Osteocyte (in vitro differentiated cells): ENCODE data around the gene MPP2. TPM values are rescaled to one million over a fixed set of nuclear protein-coding genes. Genes with fewer than 3 reads are reported as not detected.

Source experiments
- DNase-seq: peaks from one replicate; pipeline ENCODE4 v3.0.0; 2021; ENCODE audit warnings: mixed read lengths; ENCODE audit not compliant: unreplicated experiment; ENCODE audit errors: extremely low spot score
- H3K27ac Mint-ChIP-seq: one replicate; pipeline ENCODE4 v1.8.0; 2021; ENCODE audit warnings: mild to moderate bottlenecking, mixed read lengths; ENCODE audit not compliant: unreplicated experiment
- H3K27me3 Mint-ChIP-seq: one replicate; pipeline ENCODE4 v1.8.0; 2021; ENCODE audit warnings: mixed read lengths; ENCODE audit not compliant: unreplicated experiment
- H3K36me3 Mint-ChIP-seq: one replicate; pipeline ENCODE4 v1.8.0; 2021; ENCODE audit warnings: mixed read lengths; ENCODE audit not compliant: unreplicated experiment
- H3K4me1 Mint-ChIP-seq: one replicate; pipeline ENCODE4 v1.8.0; 2021; ENCODE audit warnings: mixed read lengths; ENCODE audit not compliant: unreplicated experiment
- H3K4me3 Mint-ChIP-seq: one replicate; pipeline ENCODE4 v1.8.0; 2021; ENCODE audit warnings: mild to moderate bottlenecking, moderate library complexity, mixed read lengths; ENCODE audit not compliant: unreplicated experiment
- H3K9me3 Mint-ChIP-seq: one replicate; pipeline ENCODE4 v1.8.0; 2021; ENCODE audit warnings: mixed read lengths; ENCODE audit not compliant: unreplicated experiment
- total RNA-seq: library from RNA; stranded (reverse); gene quantifications from 2 replicates; pipeline ENCODE4 v1.2.1, GENCODE V29; 2021
- TF ChIP-seq, protein P1 (sequence below): fragments of 200-600 bp; sonication (generic); IDR thresholded peaks from 2 replicates; pipeline ENCODE4 v1.5.0; 2021; ENCODE audit warnings: antibody characterized with exemption, mild to moderate bottlenecking, moderate library complexity

MPP2 gene
- total RNA-seq, 1 donor from 2014 or later = 3.5 TPM

- Mint-ChIP-seq H3K9me3 (no peaks in the 10 kb centered on the region), H3K4me3 (no peak overlapping the region), H3K27me3 (peaks cover 4% of the 10 kb centered on the region), H3K27ac (no peak overlapping the region), H3K36me3 (no peaks in the 10 kb centered on the region), H3K4me1 (peaks cover 4% of the 10 kb centered on the region)
- TF ChIP-seq, protein P1, sequence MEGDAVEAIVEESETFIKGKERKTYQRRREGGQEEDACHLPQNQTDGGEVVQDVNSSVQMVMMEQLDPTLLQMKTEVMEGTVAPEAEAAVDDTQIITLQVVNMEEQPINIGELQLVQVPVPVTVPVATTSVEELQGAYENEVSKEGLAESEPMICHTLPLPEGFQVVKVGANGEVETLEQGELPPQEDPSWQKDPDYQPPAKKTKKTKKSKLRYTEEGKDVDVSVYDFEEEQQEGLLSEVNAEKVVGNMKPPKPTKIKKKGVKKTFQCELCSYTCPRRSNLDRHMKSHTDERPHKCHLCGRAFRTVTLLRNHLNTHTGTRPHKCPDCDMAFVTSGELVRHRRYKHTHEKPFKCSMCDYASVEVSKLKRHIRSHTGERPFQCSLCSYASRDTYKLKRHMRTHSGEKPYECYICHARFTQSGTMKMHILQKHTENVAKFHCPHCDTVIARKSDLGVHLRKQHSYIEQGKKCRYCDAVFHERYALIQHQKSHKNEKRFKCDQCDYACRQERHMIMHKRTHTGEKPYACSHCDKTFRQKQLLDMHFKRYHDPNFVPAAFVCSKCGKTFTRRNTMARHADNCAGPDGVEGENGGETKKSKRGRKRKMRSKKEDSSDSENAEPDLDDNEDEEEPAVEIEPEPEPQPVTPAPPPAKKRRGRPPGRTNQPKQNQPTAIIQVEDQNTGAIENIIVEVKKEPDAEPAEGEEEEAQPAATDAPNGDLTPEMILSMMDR = no peak
- no peak for DNase-seq
Measured at GRCh38 chr17:43881181-43881580, 26.2 kb downstream of the MPP2 start.

DNA sequence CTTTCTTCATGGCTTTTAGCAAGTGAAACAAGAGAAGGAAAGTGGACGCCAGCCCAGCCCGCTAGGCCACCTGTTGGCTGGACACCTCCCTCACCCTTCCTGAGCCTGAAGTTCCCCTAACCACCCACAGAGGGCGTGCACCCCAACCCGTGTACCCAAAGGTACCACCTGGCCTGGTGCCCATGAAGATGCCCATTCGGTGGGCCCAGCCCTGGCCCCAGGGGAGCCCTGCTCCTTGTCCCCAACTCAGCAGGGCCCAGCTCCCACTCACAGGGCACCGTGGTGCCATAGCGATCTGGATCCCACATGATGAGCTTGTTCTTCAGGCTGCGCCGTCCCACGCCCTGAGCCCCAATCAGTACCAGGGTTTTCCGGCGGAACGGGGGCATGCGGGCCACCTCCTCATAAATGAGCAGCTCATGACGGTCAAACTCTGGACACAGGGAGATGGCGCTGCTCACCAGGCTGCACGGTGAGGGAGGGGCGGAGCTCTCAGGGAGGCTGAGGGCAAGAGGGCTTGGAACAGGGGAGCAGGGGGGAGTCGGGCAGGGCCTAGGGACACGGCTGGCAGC is 26.8 kb downstream of the MPP2 start:
- H3K27me3 Mint-ChIP-seq = peaks cover 6% of the 10 kb centered on the region
- no peaks in the 10 kb centered on the region for H3K9me3 Mint-ChIP-seq
- H3K27ac Mint-ChIP-seq = no peak overlapping the region
- no peak overlapping the region for H3K4me3 Mint-ChIP-seq
- DNase-seq = no peak
- H3K4me1 Mint-ChIP-seq = peaks cover 4% of the 10 kb centered on the region
- no peaks in the 10 kb centered on the region for H3K36me3 Mint-ChIP-seq
- TF ChIP-seq, protein P1 = peak; percentile 58

DNA sequence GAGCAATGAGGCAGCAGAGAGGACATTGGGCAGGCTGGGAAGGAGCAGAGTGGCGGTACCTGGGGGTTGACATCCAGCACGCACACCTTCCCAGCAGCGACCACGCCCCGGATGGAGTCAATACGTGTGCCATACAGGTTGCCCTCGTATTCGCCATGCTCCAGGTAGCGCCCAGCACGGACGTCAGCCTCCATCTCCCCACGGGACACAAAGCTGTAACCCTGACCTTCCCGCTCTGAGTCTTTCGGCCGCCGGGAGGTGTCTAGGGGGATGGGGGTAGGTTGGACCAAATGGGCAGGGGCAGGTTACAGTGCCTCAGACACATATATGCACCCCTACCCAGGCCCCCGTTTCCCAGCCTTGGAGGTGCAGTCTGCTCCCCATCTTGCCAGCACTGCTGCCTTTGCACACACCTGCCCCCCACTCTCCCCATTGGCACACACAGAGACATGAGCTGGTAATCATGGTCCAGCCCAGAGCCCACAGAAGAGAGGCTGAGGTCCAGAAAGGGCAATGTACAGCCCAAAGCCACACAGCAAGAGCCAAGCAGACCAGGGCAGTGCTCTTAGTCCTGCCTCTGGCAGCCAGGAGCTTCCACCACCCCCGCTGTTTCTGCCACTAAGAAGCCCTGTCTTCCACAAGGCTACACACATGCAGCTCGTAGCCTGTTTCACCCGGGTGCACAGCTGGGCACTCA is 27.5 kb downstream of the MPP2 start:
- TF ChIP-seq, protein P1 = no peak
- Mint-ChIP-seq H3K27me3 (peaks cover 9% of the 10 kb centered on the region), H3K4me3 (no peak overlapping the region), H3K9me3 (no peaks in the 10 kb centered on the region), H3K4me1 (peaks cover 4% of the 10 kb centered on the region), H3K27ac (no peak overlapping the region), H3K36me3 (no peaks in the 10 kb centered on the region)
- no peak for DNase-seq

- TF ChIP-seq, protein P1 = peak; percentile 93
- Mint-ChIP-seq H3K36me3 (no peaks in the 10 kb centered on the region), H3K27me3 (peaks cover 18% of the 10 kb centered on the region), H3K9me3 (no peaks in the 10 kb centered on the region), H3K4me1 (peaks cover 4% of the 10 kb centered on the region), H3K27ac (no peak overlapping the region), H3K4me3 (no peak overlapping the region)
- peak; percentile 93 for DNase-seq
Measured at GRCh38 chr17:43878260-43879175, 28.8 kb downstream of the MPP2 start.
